GM04503 (cell line): ENCODE data around the gene CDT1.

Experiments
- DNase-seq: peaks from one replicate; pipeline ENCODE4 v3.0.0-alpha.2; 2012; ENCODE audit warnings: low read depth

The CDT1 gene

DNA sequence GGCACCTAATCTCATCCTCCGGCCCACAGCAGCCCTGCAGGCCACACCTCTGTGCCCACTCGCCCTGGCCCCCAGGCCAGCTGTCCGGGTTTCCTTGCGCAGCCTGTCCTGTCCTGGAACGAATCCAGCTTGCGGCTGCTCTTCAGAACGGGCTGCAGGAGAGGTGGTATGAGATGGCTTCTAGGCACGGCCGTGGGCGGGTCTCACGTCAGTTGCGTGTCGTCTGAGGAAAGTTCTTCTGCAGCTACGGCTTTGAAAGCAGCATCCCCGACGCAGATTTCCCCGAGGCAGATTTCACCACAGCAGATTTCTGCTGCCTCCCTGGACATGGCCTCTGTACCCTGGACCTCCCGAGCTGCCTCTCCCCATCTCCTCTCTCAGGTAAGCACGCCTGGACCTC, 35.0 kb downstream of the CDT1 start:
- DNase-seq = no peak

DNA sequence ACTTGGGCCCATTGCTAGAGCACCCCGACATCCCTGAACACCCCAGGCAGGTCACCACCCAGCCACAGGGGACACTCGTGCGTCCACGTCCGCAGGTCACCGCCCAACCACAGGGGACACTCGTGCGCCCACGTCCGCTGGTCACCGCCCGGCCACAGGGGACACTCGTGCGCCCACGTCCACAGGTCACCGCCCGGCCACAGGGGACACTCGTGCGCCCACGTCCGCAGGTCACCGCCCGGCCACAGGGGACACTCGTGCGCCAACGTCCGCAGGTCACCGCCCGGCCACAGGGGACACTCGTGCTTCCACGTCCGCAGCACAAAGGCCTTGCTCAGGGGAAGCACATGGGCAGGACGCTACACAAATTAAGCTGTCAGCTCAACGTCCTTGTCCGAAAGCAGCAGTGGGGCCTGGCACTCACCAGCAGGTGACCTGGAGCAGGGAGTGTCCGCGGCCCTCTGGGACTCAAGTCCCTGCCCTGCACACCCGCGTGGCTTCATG, 35.5 kb downstream of the CDT1 start:
- DNase-seq = no peak

DNA sequence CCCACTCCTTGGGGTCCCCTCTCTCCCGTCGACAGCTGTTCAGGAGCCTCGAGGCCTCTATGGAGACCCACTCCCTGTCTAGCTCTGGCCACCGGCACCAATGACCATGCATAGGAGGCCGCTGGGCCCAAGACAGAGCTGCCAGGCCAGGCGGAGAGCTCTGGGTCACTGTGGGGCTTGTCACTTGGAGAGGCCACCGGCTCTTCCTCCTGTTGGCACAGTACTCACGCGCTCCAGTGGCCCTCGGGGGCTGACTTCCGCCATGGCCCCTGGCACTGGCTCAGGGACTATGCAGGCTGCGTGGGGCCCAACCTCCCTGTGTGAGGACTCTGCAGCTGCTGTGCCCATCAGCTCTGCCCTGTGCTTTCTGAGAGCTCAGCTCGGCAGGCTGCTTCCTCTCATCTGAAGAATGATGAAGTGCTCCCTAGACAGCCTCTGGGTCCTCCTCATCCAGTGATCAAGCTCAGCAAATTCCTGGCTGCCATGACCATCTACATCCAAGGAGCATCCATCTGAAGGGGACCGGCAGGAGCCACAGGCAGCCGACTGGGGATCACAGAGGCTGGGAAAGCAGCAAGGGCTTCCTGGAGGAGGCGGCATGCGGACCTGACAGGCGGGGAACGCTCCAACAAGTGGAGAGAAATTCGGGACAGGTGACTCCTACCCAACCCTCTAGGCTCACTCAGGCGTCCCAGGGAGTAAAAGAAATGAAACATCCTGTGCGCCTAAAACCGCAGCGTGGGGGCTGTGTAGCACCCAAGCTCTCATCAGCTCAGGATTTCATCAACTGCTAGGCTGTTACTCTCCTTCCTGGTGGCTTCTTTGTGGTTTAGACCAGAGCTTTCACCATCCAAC, 36.4 kb downstream of the CDT1 start:
- no peak for DNase-seq

DNA sequence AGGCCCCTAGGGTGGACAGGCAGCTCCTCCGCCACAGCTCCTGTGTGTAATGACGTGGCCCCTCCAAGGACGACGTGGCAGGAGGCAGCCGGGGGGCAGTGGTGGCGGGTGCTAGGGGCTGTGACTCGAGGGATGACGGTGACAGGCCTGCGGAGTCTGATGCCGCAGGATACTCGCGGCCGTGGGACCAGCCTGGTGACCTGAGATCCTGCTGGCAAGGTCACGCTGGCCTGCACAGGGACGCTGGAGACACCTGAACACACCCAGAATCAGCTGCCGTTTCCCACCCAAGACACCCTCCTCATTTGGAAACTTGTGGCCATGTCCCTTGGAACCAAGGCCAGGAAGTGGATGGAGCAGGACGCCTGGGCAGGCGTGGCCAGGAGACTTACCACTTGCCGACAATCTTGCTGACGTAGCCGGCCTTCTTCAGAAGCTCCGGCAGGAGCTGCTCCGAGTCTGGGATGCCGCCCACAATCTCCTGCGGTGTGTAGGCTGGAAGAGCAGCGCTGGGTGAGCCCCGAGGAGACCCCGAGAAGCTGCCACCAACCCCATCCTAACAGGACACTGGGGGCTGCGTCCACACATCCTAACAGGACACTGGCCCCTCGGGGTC, 37.1 kb downstream of the CDT1 start:
- no peak for DNase-seq

DNA sequence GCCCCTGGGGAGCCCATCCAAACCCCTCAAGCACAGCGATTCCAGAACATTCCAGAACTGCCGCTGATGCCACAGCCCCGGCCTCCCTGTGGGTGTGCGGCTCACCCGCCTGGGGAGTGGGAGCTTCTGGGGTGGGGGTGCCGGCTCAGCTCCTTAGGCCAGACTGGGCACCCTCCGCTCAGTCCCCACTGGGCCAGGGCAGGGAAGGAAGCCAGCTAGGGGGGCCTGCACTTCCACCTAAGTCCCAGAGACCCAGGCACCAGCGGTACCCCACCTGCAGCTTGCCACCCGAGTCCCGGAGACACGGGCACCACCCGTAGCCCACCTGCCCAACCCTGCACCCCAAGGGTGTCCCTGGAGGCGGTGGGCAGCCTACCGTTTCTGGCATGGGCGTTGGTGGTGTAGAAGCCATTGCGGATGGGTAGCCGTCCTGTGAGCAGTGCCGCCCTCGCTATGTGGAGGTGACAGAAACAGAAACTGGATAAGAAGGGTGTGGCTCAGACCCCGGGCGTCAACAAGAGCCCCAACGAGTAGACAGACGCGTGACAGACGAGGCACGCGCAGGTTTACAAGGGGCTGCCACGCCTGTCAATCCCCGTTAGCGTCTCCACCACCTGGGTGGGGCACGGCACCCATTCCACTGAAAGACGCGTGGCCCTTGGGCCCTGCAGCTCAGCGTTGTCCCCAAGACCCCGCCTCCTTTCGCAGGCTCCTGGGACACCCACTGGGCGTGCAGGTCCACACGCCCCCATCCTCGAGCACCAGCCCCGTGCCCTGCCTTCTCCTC, 38.1 kb downstream of the CDT1 start:
- DNase-seq = no peak

DNA sequence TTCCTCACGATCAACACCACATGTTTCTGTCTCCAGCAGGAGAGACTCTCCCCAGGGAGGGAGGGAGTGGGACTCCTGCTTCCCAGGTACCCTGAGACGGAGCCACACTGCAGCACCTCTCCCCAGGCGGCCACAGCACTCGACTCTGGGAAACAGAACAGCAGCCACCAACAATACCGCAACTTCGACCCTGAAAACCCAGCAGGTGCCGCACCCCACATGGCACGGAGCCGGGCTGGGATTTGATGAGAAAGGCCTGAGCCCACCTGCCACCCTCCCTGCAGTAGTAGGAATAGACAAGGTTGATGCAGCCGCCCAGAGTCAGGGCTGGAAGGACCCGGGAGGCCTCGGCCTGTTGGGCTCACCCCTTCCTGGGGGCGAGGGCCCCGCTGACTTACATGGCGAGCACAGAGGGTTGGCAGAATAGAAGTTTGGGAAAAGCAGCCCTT, 38.7 kb downstream of the CDT1 start:
- no peak for DNase-seq

DNA sequence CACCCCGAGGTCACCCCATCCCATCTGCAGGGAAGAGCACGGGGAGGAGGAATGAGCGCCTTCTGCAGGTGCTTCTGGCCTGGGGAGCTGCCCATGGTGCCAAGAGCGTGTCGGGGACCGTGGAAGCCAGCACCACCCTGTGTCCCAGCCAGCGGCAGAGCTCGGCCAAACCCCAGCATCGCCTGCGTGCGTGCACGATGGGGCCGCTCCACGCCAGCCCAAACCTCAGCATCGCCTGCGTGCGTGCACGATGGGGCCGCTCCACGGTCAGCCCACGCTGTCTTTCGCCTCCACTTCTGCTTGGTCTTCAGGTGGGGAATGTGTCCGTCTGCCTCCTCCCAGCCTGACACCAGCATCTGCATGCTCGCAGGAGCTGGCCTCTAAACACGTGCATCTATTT, 39.2 kb downstream of the CDT1 start:
- DNase-seq = no peak

DNA sequence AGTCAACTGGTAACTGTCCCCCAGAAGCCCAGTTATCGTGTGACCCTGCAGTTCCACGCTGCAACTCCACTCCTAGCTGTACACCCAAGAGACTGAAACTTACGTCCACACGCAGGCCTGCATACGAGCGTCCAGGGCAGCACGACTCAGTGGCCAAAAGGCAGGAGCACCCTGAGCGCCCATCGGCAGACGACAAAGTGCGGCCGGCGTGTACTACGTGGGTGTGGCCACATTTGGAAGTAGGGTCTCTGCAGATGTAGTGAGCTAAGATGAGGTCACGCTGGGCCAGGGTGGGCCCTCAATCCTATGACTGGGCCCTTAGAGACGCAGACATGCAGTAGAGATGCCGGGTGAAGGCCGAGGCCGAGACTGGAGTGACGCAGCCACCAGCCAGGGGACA, 39.7 kb downstream of the CDT1 start:
- no peak for DNase-seq

DNA sequence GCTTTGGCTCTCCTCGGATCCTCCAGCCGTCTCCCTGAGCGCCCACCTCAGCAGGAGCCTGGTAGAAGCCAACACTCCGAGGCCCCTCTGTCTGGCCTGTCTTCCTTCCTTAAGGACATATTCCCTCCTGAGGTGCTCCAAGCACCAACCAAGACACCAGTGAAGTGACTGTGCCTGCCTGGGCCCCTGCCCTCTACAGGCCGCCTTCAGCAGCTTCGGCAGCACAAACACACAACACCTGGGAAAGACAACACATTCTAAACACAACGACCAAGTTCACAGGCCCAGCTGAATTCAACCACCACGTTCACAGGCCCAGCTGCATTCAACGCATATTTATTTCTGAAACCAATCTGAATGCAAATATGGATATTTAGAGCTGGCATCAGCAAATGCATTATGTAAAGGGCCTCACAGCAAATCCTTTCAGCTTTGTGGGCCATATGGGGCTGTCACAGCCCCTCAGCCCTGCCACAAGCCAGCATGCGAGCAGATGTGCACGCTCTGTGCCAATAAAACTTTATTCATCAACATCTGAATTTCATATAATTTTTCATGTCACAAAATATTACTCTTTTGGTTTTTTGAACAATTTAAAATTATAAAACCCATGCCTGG, 40.9 kb downstream of the CDT1 start:
- no peak for DNase-seq

DNA sequence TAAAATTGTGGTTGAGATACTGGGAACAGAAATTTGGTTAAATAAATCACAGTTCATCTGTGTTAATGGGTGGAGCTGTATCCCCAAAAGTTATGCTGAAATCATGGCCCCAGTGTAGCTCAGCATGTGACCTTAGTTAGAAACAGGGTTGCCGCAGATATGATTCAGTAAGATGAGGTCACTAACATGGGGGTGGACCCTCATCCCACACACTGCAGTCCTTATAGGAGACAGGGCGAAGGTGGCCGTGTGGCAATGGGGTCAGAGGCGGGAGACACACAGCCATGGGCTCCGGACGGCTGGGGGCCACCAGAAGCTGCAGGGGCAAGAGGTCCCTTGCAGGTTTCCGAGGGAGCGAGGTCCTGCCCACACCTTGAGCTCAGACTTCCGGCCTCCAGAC, 42.5 kb downstream of the CDT1 start:
- no peak for DNase-seq

DNA sequence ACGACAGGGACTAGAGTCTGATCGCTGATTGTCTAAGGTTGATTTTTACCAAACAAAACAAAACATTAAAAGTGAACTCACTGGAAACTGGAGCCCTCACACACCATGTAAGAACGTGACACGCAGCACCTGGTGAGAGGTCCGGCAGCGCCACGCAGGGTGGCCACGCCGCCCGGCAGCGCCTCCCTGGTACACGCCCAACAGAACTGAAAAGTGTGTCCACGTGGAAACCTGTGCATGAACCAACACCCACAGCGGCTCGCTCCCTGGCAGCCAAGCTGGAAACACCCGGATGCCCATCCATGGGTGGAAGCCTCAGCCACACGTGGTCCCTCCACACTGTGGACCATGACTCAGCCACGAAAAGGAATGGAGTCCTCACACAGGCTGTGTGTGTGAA, 44.1 kb downstream of the CDT1 start:
- DNase-seq = no peak

DNA sequence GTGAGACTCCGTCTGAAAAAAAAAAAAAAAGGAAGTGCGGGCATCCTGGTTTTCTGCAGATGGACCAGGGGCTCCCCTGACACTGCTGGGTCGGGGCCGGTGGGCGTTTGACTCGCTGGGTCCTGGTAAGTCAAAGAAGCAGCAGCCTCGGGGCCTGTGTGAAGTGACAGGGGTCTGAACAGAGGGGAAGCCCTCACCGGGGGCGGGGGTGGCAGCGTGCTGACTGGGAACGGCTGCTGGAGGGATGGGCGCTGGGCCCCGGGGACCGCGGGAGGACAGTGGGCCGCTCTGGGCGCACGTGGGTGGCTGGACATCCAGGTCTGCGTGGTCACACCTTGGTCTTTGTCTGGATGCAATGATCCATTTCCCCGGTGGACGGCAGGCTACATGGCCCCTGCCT, 45.0 kb downstream of the CDT1 start:
- no peak for DNase-seq

DNA sequence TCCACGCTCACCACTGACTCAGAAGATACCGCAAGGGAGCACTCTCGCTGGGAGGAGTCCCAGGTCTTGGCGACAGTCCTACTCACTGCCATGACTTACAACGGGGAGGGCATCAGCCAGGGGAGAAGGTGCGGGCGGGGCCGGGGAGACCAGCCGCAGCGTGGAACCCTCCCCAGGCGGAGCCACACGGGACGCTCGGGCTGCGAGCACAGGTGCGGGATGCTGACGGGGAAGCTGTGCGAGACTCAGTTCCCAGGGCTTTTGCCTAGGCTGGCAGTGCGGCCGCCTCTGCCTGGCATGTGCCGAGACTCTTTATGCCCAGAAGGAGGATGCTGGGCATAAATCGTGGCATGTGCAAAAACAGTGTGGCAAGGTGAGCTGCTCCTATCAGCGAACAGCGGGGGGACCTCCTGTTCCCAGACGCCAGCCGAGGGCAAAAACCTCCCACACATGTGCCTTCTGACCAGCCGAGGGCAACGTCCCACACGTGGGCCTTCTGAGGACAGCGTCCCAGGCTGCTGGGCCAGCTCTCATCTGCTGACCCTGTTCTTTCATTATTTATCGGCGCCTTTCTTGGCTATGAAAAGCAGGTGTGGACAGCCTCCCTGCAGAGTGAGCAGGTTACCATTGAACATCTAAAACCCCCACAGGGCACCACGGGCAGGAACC, 47.1 kb downstream of the CDT1 start:
- no peak for DNase-seq

DNA sequence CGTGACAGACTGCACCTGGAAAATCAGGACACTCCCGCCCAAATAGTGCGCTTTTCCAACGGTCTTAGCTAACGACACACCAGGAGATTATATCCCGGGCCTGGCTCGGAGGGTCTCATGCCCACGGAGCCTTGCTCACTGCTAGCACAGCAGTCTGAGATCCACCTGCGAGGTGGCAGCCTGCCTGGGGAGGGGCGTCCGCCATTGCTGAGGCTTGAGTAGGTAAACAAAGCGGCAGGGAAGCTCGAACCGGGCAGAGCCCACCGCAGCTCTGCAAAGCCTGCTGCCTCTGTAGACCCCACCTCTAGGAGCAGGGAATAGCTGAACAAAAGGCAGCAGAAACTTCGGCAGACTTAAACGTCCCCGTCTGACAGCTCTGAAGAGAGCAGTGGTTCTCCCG, 48.0 kb downstream of the CDT1 start:
- no peak for DNase-seq

DNA sequence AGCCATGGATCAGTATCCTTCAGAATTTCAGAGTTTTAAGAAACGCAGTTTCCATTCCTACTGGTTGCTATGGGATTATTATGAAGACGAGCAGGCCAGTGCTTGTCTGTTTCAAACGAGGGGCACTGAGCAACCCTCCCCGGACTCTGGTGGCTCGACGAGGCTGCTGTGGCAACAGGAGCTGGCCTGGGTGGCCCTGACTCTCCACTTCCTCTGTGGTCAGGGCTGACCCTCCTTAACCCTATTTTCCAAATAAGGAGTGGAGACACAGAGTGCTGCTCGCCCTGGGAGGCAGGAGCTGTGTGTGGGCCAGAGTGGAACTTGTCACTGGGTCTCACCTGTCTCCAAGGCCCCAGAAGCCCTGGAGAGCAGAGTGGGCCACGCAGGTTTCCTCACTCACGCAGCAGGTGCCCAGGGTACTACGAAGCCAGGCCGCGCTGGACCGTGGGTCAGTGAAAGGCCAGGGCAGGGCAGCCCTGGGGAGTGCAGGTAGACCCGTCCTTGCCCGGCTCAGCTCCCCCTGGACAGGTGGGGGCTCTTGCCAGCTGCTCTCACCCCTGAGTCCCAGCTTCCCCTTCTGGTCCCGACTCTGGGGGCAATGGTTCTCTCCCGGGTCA, 49.8 kb downstream of the CDT1 start:
- no peak for DNase-seq

DNA sequence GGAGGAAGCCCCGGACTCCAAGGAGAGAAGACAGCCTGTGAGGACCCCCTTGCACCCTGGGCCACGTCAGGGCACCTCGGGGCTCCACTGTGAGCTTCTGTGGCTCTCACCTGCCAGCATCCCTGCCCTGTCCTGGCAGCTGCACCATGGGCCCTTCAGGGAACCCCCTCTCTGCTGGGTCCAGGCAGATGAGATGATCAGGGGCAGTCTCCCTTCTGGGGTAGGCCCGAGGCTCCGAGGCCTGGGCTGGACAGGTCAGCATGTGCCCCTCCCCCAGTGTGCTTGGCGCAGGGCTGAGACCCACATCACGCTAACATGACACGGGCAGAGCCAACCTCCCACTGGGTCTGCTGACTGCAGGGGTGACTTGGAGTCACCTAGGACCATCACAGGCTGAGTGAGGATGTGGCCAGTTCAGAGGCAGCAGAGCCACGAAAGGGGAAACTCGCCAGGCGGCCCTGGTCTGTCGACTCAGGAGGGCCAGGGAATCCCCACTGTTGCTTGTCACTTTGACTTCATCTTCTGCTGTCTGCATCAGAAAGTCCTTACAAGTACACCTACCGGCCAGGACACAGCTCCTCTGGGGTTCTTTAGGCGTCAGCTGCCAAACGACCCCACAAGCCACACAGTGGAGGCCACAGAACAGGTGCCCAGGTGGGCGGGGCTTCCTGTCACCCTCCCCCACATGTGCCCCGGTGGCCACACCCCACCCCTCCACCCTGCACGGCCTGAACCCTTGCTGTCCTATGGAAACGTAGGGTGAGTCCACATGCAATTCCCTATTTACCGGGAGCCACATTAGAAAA, 50.9 kb downstream of the CDT1 start:
- DNase-seq = no peak

DNA sequence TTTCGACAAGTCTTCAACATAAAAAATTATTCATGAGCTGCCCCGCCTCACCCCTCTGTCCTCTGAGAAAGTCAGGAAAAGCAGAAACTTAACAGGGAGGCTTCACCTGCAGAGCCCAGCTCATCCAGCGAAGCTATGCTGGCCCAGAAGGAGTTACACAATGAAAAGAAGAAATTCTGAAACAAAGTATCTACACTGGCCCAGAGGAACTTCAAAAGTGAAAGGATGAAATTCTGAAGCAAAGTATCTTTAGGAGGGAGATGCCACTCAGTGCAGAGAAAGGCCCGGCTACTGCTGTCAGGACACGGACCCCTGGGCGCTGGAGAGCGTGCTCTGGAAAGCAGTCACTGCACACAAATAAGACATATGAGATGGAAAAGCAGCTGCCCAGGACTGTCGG, 51.6 kb downstream of the CDT1 start:
- no peak for DNase-seq

DNA sequence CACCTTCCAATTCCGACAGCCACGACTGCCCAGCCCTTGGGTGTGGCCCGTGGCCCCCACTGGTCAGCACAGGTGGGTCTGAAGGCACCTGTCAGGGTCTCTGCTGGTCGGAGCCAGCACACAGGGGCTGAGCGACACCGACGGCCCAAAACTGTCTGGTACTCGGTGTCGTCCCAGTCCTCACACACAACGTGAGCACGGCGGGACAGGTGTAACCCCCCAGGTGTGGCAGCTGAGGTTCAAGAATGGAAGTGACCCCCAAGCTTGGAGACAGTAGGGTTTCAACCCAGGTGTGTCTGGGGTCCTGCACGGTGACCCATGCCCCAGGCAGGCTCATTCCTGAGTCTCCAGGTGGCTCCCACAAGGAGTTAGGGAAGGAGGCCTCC, 52.1 kb downstream of the CDT1 start:
- no peak for DNase-seq

DNA sequence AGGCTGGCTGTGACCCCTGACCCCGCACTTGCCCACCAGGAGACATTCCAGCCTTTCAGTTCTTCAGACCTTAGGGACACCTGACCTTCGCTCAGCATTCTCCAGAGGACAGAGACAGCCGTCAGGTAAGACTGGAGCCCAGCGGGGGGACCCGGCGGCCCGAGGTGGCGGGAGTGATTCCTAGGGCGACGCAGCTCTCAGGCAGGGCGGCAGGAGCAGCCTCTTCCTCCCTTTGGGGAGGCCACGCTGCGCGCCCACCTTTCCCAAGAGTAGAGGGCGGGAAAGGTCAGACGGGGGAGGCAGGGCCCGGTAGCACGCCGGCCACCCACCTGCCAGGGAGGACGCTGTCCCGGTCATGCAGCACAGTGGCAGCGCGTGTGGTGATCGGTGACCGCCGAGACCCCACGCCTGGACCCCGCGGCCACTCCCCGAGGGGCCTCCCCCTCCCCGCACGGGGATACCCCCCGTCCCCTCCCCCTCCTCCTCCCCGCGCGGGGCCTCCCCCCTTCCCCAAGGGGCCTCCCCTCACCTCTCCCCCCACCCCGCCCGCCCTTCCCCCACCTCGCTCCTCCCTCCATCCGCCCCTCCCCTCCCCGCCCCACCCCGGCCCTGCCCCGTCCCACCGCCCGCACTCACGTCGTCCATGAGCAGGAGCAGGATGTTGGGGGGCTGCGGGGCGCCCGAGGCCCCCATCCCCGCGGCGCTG, 52.7 kb downstream of the CDT1 start:
- no peak for DNase-seq
